HEK293 (cell line): Measurements from ENCODE around the gene SRCIN1.

Experiments
- CTCF ChIP-seq: fragments of 450-650 bp; formaldehyde crosslinking; IDR thresholded peaks from 2 replicates; pipeline ENCODE4 v1.5.1; 2016; ENCODE audit warnings: missing biosample characterization, missing genetic modification characterization
- GFI1B ChIP-seq: fragments of 450-650 bp; formaldehyde crosslinking; IDR thresholded peaks from 2 replicates; pipeline ENCODE4 v1.5.1; 2016; ENCODE audit warnings: missing biosample characterization, missing genetic modification characterization
- REPIN1 ChIP-seq: fragments of 450-650 bp; formaldehyde crosslinking; IDR thresholded peaks from 2 replicates; pipeline ENCODE4 v1.5.1; 2017; ENCODE audit warnings: missing biosample characterization, missing genetic modification characterization, low read depth
- SP2 ChIP-seq: fragments of 450-650 bp; formaldehyde crosslinking; IDR thresholded peaks from 2 replicates; pipeline ENCODE4 v1.5.1; 2016; ENCODE audit warnings: missing biosample characterization, missing genetic modification characterization
- ZBTB6 ChIP-seq: fragments of 450-650 bp; formaldehyde crosslinking; IDR thresholded peaks from 2 replicates; pipeline ENCODE4 v1.5.1; 2017; ENCODE audit warnings: missing biosample characterization, missing genetic modification characterization
- ZBTB8A ChIP-seq: fragments of 450-650 bp; formaldehyde crosslinking; IDR thresholded peaks from 2 replicates; pipeline ENCODE4 v1.5.1; 2016; ENCODE audit warnings: missing biosample characterization, missing genetic modification characterization
- ZNF341 ChIP-seq: fragments of 450-650 bp; formaldehyde crosslinking; IDR thresholded peaks from 2 replicates; pipeline ENCODE4; 2016; ENCODE audit warnings: low read depth, missing biosample characterization, missing genetic modification characterization
- ZNF549 ChIP-seq: fragments of 450-650 bp; IDR thresholded peaks from 2 replicates; pipeline ENCODE4 v1.5.1; 2018; ENCODE audit warnings: missing biosample characterization, missing genetic modification characterization, mild to moderate bottlenecking, inconsistent platforms, moderate library complexity
- ZNF558 ChIP-seq: fragments of 450-650 bp; formaldehyde crosslinking; IDR thresholded peaks from 2 replicates; pipeline ENCODE4 v1.5.1; 2016; ENCODE audit warnings: missing biosample characterization, missing genetic modification characterization
- ZNF560 ChIP-seq: fragments of 450-650 bp; formaldehyde crosslinking; IDR thresholded peaks from 2 replicates; pipeline ENCODE4 v1.5.1; 2017; ENCODE audit warnings: missing biosample characterization, missing genetic modification characterization, borderline replicate concordance
- TF ChIP-seq, protein P1 (sequence below): sonication (generic); formaldehyde crosslinking; IDR thresholded peaks from 2 replicates; pipeline ENCODE4 v1.8.1; 2022; ENCODE audit warnings: mild to moderate bottlenecking, moderate library complexity, missing genetic modification reagents

- TF ChIP-seq REPIN1 (tag by site-specific recombination) (no peak), ZBTB6 (tag by site-specific recombination) (no peak), CTCF (tag by site-specific recombination) (no peak), SP2 (tag by site-specific recombination) (no peak), ZNF558 (tag by site-specific recombination) (no peak), ZNF341 (tag by site-specific recombination) (no peak), ZBTB8A (tag by site-specific recombination) (no peak), ZNF560 (tag by site-specific recombination) (no peak), ZNF549 (no peak), GFI1B (tag by site-specific recombination) (no peak)
- TF ChIP-seq, protein P1, sequence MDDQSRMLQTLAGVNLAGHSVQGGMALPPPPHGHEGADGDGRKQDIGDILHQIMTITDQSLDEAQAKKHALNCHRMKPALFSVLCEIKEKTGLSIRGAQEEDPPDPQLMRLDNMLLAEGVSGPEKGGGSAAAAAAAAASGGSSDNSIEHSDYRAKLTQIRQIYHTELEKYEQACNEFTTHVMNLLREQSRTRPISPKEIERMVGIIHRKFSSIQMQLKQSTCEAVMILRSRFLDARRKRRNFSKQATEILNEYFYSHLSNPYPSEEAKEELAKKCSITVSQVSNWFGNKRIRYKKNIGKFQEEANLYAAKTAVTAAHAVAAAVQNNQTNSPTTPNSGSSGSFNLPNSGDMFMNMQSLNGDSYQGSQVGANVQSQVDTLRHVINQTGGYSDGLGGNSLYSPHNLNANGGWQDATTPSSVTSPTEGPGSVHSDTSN (CRISPR knock-in tag): no peak
Measured at GRCh38 chr17:38504216-38504615, 101.5 kb downstream of the SRCIN1 start.
